DMS 273 treated with DMSO at 0.1 percent for 48 hours (cell line): ENCODE measurements around the gene ASB9.
"Not testable (repeated sequence)": the region's sequence is repeated elsewhere in the genome, so short reads cannot be mapped to it uniquely, and the experiment has no call there.

Experiments
- DNase-seq: peaks from one replicate; lab custom pipeline; 2025; lab: John Stamatoyannopoulos, UW

ASB9 gene

GRCh38 chrX:15241301-15241700 is 28.6 kb downstream of the ASB9 start:
- no peak for DNase-seq

GRCh38 chrX:15240414-15240813 is 29.5 kb downstream of the ASB9 start:
- DNase-seq = no peak

DNA sequence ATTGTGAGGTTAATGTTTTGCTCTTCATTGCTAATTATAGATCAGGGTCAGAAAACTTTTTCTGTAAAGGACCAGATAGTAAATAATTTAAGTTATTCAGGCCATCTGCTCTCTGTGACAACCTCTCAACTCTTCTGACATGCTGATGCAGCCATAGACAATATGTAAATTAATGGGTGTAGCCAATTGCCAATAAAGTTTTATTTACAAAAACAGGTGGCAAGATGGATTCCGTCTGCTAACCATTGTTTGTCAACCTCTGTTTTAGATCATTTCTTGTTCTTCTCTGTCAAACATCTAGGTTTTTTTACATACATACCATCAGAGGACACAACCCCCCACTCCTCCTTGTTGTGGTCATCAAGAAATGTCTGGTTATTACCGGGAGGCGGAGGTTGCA is 33.7 kb downstream of the ASB9 start:
- DNase-seq = no peak

- DNase-seq = no peak
These were observed 34.9 kb downstream of the ASB9 start for GRCh38 chrX:15235001-15235400.

GRCh38 chrX:15233416-15234015 is 36.4 kb downstream of the ASB9 start:
- DNase-seq = no peak

DNA sequence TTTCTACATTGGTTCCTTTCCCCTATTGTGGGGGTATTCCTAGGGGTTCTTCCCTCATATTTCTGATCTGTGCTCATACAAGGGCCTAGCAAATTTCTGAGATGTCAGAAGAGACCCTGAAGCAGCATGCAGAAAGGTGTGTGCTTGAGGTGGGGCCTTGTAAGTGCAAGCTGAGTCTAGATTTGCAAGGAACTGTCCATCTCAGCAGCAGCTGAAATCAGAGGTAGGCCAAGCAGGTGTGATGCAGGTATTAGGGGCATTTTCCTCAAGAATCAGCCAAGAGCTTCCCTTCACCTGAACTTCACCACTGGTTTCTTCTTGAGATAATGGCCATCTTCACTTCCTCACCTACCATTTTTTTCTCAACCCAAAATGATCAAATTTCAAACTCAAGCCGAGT is 45.1 kb downstream of the ASB9 start:
- no peak for DNase-seq

DNA sequence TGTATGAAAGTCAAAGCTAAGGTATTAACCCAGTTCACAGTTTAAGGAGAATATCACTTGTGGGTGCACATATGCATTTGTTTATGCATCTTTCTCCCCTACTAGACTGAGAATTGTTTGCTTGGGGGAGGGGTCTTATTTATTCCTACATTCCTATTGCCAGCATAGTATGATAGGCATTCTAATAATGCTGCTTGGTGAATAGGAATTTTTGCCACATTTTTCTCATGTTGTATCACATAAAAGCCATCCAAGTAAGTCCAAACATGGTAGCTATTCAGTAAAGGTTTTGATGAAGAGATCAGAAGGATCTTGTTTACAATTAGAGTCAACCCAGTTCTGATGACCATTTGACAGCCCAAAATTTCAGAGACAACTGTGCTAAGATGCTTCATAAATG is 48.6 kb downstream of the ASB9 start:
- no peak for DNase-seq

DNA sequence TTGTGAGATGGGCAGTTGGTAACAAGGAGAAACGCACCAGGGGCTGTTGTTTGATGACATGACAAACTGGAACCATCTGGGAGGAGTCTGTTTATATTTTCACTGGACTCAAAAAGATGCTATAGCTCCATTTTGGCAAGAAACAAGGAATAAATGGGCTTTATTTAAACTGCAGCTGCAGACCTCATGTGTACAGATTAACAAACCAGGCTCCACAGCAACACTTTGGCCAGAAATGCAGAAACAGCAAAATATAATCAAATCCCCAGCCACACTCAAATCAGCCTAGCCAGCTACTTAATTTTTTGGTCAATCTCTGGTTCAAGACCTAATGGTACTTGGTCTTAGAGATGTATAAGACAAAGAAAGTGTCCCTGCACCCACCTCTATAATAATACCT is 52.7 kb downstream of the ASB9 start:
- no peak for DNase-seq

DNA sequence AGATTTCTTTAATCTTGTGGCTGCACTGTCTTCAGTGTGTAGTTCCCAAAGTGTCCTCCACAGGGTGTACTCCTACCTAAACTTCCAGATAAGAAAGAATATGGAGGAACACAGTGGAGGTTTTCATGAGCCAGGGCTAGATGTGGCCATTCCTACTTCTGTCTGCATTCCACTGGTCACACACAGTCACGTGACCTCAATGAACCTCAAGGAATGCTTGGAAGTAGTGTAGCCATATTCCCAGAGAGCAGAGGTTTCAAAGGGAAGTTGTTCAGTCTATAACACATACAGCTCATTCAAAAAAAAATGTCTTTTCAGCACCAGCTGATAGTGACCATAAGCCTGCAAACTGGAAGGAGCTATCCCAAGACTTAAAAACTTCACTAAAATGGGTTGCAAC is 53.6 kb downstream of the ASB9 start:
- DNase-seq = no peak

GRCh38 chrX:15215366-15215765 is 54.5 kb downstream of the ASB9 start:
- peak; percentile 11 for DNase-seq

DNA sequence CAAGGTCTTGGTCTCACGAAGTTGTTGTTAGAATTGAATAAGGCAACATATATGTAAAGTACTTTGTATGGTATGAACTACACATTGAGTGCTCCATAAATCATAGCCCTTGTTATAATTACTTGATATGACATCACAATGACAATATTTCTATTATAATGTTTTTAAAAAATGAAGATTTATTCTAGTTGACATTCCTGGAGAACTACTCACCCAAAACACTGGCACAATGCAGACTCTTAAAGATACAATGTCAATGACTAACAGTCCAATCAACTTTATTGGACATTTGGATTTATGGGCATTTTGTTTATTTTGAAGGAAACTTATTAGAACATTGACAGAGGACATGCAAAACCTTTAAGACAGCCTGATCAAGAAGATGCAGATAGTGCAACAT is 55.3 kb downstream of the ASB9 start:
- DNase-seq = no peak

GRCh38 chrX:15209096-15209495 is 60.8 kb downstream of the ASB9 start:
- DNase-seq = no peak

- no peak for DNase-seq
These were observed 61.9 kb downstream of the ASB9 start for GRCh38 chrX:15207994-15208393.

GRCh38 chrX:15207384-15207783 is 62.5 kb downstream of the ASB9 start:
- no peak for DNase-seq

GRCh38 chrX:15206306-15206705 is 63.6 kb downstream of the ASB9 start:
- DNase-seq = no peak

GRCh38 chrX:15204130-15204751 is 65.6 kb downstream of the ASB9 start:
- no peak for DNase-seq

DNA sequence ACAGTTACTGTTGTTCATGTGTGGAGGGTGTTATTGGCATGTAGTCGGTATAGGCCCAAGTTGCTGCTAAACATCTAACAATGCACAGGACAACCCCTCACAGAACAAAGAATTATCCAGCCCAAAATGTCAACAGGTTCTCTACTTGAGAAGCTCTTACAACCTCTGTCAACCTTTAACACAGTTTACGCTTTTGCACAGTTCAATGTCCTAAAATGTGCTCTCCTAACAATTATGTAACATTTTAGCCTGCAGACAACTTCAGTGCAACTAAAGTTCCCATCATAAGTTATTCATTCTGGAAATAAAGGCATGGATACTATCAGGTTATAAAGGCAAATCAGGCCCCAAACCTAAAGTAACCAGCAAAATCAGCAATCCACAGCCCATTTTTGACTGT is 66.2 kb downstream of the ASB9 start:
- no peak for DNase-seq

GRCh38 chrX:15202454-15203177 is 67.3 kb downstream of the ASB9 start:
- DNase-seq = no peak

GRCh38 chrX:15200871-15201270 is 69.0 kb downstream of the ASB9 start:
- DNase-seq = no peak

GRCh38 chrX:15198608-15199202 is 71.2 kb downstream of the ASB9 start:
- DNase-seq = not testable (repeated sequence)

- DNase-seq = no peak
These were observed 75.7 kb downstream of the ASB9 start for GRCh38 chrX:15194146-15194545.
